ENCODE data around the gene MYL10. TPM values are rescaled to one million over a fixed set of nuclear protein-coding genes. Genes with fewer than 3 reads are reported as not detected.

The MYL10 gene
- total RNA-seq, 4 donors from 2014 or later, result not detected

- DNase-seq, result no peak
- no peaks in the 10 kb centered on the region for H3K36me3 ChIP-seq
- H3K4me3 ChIP-seq, result no peak overlapping the region
- WGBS, 2 donors (ENCODE audit: low coverage in 1 of 2), result 64% methylated on average over 8 of the region's 8 CpGs; no CpG with 5 or more reads in 1 of the 2 donors
- intact Hi-C loops (cut with DNase I; ENCODE audit: low total_unique reads), result no loop called here
- in situ Hi-C loops (cut with MboI; ENCODE audit: low pct_ligation_motif_present in 1 of 4, low pct_unique_long_range_greater_than_20kb in 1 of 4, low sequenced_read_pairs in 3 of 4), result no loop called here
- H3K27me3 ChIP-seq, result no peaks in the 10 kb centered on the region
- no peak overlapping the region for H3K27ac ChIP-seq
- TF ChIP-seq POLR2AphosphoS5 (IDR thresholded peaks at IDR 0.05) (no peak), CTCF (IDR thresholded peaks at IDR 0.05) (no peak), EP300 (IDR thresholded peaks at IDR 0.05; ENCODE audit: low read depth) (no peak), POLR2A (IDR thresholded peaks at IDR 0.05) (no peak)
- H3K4me1 ChIP-seq, result peaks cover 0 to 6% (median 0%) of the 10 kb centered on the region in 4 donors
- H3K9me3 ChIP-seq, result no peaks in the 10 kb centered on the region
Observed at GRCh38 chr7:101618916-101619315, 10.2 kb downstream of the MYL10 start.

GRCh38 chr7:101618207-101618839, 10.8 kb downstream of the MYL10 start:
- no peak for DNase-seq
- Histone ChIP-seq H3K4me1 (peaks cover 0 to 6% (median 0%) of the 10 kb centered on the region in 4 donors), H3K36me3 (no peaks in the 10 kb centered on the region), H3K27me3 (no peaks in the 10 kb centered on the region), H3K27ac (no peak overlapping the region), H3K9me3 (no peaks in the 10 kb centered on the region), H3K4me3 (no peak overlapping the region)
- in situ Hi-C loops (cut with MboI; ENCODE audit: low pct_ligation_motif_present in 1 of 4, low pct_unique_long_range_greater_than_20kb in 1 of 4, low sequenced_read_pairs in 3 of 4) (no loop called here), intact Hi-C loops (cut with DNase I; ENCODE audit: low total_unique reads) (no loop called here)
- WGBS, 2 donors (ENCODE audit: low coverage in 1 of 2), result 61% methylated on average over 20 of the region's 20 CpGs; no CpG with 5 or more reads in 1 of the 2 donors
- TF ChIP-seq CTCF (IDR thresholded peaks at IDR 0.05) (no peak), POLR2AphosphoS5 (IDR thresholded peaks at IDR 0.05) (no peak), POLR2A (IDR thresholded peaks at IDR 0.05) (no peak), EP300 (IDR thresholded peaks at IDR 0.05; ENCODE audit: low read depth) (no peak)

- Histone ChIP-seq H3K4me3 (no peak overlapping the region), H3K27ac (no peak overlapping the region), H3K9me3 (no peaks in the 10 kb centered on the region), H3K4me1 (peaks cover 0 to 6% (median 0%) of the 10 kb centered on the region in 4 donors), H3K27me3 (no peaks in the 10 kb centered on the region), H3K36me3 (no peaks in the 10 kb centered on the region)
- WGBS, 2 donors (ENCODE audit: low coverage in 1 of 2), result 85% methylated on average over 4 of the region's 4 CpGs; no CpG with 5 or more reads in 1 of the 2 donors
- intact Hi-C loops (cut with DNase I; ENCODE audit: low total_unique reads), result no loop called here
- TF ChIP-seq CTCF (IDR thresholded peaks at IDR 0.05), result no peak
- TF ChIP-seq POLR2A (IDR thresholded peaks at IDR 0.05), result no peak
- TF ChIP-seq POLR2AphosphoS5 (IDR thresholded peaks at IDR 0.05), result no peak
- TF ChIP-seq EP300 (IDR thresholded peaks at IDR 0.05; ENCODE audit: low read depth), result no peak
- no peak for DNase-seq
- in situ Hi-C loops (cut with MboI; ENCODE audit: low pct_ligation_motif_present in 1 of 4, low pct_unique_long_range_greater_than_20kb in 1 of 4, low sequenced_read_pairs in 3 of 4), result no loop called here
Observed at GRCh38 chr7:101617451-101618206, 11.5 kb downstream of the MYL10 start.

GRCh38 chr7:101615446-101615845, 13.7 kb downstream of the MYL10 start:
- no peaks in the 10 kb centered on the region for H3K9me3 ChIP-seq
- DNase-seq, result no peak
- in situ Hi-C loops (cut with MboI; ENCODE audit: low pct_ligation_motif_present in 1 of 4, low pct_unique_long_range_greater_than_20kb in 1 of 4, low sequenced_read_pairs in 3 of 4), result no loop called here
- TF ChIP-seq POLR2A (IDR thresholded peaks at IDR 0.05) (no peak), CTCF (IDR thresholded peaks at IDR 0.05) (no peak), EP300 (IDR thresholded peaks at IDR 0.05; ENCODE audit: low read depth) (no peak), POLR2AphosphoS5 (IDR thresholded peaks at IDR 0.05) (no peak)
- no peaks in the 10 kb centered on the region for H3K36me3 ChIP-seq
- no peak overlapping the region for H3K27ac ChIP-seq
- 67 to 79% methylated on average over 1 to 8 of the region's 8 CpGs for WGBS, 2 donors (ENCODE audit: low coverage in 1 of 2)
- H3K4me3 ChIP-seq, result no peak overlapping the region
- H3K27me3 ChIP-seq, result no peaks in the 10 kb centered on the region
- intact Hi-C loops (cut with DNase I; ENCODE audit: low total_unique reads), result no loop called here
- H3K4me1 ChIP-seq, result peaks cover 0 to 6% (median 0%) of the 10 kb centered on the region in 4 donors

Measured in transverse colon (tissue), 4 donors.